Posterior vena cava (tissue), 2 donors: ENCODE data around the gene MCRIP2. TPM values are rescaled to one million over a fixed set of nuclear protein-coding genes. Genes with fewer than 3 reads are reported as not detected.

Source experiments
- DNase-seq: peaks from one replicate; pipeline ENCODE4 v3.0.0-alpha.2; 2020; ENCODE audit warnings: low spot score
- intact Hi-C, 2 donors: fragments of 100-400 bp; cut with DNase I; formaldehyde crosslinking; loops; one replicate each; pipeline versions ENCODE4 v1.14.1 to v1.14.2; 2022 to 2023
- total RNA-seq, 2 donors: library from RNA; stranded (reverse); fragmentation: NEBNext Ultra II Directional; extraction: Animal tissue kit (Norgen Biotek cat#: 25700); gene quantifications; one replicate each; pipeline ENCODE4 v1.2.1, GENCODE V29; 2021
- donor health status: DM: yes; HTN: yes; CAD: no.
- donor health status: DM: yes; HTN: yes; CAD: no.

Gene MCRIP2
- total RNA-seq, 2 donors from 2014 or later, result 19.0 to 21.5 TPM

GRCh38 chr16:642189-643049, 791 bp downstream of the MCRIP2 start:
- DNase-seq, result no peak
- intact Hi-C loops, result no loop called here

DNA sequence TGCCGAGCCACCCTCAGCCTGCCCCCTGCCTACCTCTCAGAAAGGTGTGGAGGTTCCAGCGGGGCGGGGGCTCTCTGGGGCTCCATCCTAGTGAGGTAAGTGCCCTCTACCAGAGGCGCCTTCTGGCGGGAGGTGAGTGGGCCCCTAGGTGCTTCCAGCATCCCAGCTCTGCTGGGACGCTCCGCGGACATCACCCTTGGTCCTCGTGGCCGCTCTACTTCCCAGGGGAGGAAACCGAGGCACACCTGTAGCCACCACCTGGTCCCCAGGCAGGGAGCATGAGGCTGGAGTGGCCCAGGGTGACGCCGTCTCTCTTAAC, 1.4 kb downstream of the MCRIP2 start:
- no peak for DNase-seq
- intact Hi-C loops, result no loop called here

DNA sequence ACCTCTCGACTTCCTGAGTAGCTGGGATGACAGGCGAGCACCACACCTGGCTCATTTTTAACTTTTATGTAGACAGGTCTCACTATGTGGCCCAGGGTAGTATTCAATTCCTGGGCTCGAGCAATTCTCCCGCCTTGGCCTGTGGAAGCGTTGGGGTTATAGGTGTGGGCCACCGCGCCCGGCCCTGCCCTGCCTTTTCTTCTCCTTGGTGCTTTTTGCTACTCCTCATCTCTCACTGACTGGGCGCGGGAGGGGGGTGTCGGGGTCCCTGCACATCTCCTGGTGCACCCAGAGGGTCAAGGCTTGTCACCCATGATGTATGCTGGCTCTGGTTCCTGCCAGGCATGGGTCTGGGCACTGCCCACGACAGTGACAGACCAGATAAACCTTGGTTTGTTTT, 2.9 kb downstream of the MCRIP2 start:
- intact Hi-C loops, result no loop called here
- DNase-seq, result no peak

DNA sequence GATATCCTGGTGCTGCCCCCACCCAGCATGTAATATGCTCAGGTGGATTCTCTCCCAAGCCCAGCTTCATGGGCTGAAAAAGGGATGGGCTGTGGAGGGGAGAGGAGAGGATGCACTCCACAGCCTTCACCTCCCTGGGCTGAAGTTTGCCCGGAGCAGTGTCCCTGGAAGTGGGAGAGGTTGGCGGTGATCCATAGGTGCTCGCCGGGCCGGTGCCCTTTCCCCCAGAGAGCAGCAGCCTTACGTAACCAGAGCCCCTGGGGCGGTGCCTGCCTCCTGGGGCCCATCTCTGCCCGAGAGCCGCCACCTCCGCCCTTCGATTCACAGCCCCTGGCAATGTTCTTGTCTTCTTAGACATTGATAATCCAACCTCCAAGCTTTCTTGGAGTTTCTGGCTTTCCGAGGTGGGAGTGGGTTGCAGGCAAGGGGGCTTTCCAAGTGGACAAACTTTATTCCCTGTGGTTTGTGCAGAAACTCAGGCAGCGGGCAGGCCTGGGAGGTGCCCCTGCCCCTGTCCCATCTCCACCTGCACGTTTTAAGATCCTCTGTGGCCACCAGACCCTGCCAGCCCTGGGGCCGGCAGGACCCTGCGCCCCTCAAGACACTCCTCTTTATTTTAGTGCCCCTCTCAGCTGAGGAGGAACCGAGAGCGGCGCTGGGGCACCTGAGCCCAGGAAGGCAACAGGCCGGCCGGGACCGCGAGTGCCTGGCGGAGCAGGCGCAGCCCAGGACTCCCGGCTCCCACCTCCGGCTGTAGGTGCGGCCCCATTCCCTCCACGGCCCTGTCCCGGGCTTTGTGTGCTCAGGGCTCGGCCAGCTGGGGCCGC, 4.4 kb downstream of the MCRIP2 start:
- intact Hi-C loops, result loop anchor here (5.0 kb wide), 2 partner anchors 59 to 259 kb away; no protein-coding TSS in a partner anchor
- DNase-seq, result no peak

GRCh38 chr16:646679-647172, 5.1 kb downstream of the MCRIP2 start:
- DNase-seq, result no peak
- intact Hi-C loops, result loop anchor here (5.0 kb wide), 2 partner anchors 59 to 259 kb away; no protein-coding TSS in a partner anchor

- intact Hi-C loops, result loop anchor here (5.0 kb wide), 2 partner anchors 60 to 260 kb away; no protein-coding TSS in a partner anchor
- DNase-seq, result no peak
Measured at GRCh38 chr16:647173-647902, 5.7 kb downstream of the MCRIP2 start.

DNA sequence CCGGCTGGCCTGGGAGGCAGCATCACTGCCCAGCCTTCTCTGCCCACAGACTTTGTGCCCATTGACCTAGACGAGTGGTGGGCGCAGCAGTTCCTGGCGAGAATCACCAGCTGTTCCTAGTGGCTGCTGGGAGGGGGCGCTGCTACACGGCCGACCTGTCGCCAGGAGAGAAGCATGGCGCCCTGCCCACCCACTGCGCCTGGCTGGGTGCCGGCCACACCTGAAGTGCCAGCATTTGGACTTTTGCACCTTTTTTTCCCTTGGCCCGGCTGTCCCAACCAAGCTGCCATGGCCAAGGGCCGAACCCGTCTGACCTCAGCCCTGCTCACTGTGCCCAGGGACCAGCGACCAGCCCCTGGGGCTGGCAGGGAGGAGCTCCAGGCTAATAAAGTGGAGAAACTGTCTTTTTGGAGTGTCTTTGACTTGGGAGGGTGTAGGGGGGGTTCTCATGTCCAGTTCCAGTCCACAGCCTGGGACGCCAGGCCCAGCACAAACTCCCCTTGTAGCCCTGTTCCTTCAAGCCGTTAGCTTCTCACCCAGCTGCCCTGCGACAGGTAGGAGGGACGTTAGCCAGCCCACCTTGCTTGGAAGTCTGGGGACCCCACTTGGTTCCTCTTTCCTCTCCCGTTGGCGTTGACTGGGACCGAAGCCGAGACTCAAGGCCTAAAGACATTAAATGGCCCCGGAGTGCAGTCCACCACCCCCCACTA, 6.6 kb downstream of the MCRIP2 start:
- intact Hi-C loops, result loop anchor here (5.0 kb wide), 2 partner anchors 61 to 261 kb away; no protein-coding TSS in a partner anchor
- DNase-seq, result no peak

- intact Hi-C loops, result loop anchor here (5.0 kb wide), 2 partner anchors 62 to 262 kb away; no protein-coding TSS in a partner anchor
Measured at GRCh38 chr16:648781-649589, 7.4 kb downstream of the MCRIP2 start, which contains the start of gene WDR90. WDR90 (plus strand) TSS chr16:649365; CDS start chr16:649417, 52 bp downstream.

DNA sequence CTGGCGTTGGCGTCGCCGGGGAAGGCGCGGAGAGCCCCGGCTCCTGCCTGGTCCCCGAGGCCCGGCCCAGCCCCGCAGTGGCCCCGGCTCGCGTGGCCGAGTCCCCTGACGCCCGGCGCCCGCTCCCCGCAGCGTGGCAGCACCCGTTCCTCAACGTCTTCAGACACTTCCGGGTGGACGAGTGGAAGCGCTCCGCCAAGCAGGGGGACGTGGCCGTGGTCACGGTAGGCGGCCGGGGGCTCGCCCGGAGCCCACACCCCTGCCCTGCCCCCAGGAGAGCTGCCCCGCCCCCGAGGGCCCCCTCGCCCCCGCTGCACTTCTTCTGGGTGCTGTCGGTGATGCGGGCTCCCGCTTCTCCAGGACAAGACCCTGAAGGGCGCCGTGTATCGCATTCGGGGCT, 8.0 kb downstream of the MCRIP2 start:
- intact Hi-C loops, result loop anchor here (5.0 kb wide), 2 partner anchors 62 to 262 kb away; no protein-coding TSS in a partner anchor
- DNase-seq, result no peak

More at GRCh38 chr16:648781-649589, 7.4 kb downstream of the MCRIP2 start, which contains the start of gene WDR90:
- peak; percentile 98 for DNase-seq

- no peak for DNase-seq
- intact Hi-C loops, result loop anchor here in 1 of 2 donors (2.0 kb wide), 1 partner anchor 61 kb away; the partner anchor contains the start of gene RAB40C
Measured at GRCh38 chr16:651844-652243, 10.2 kb downstream of the MCRIP2 start.

DNA sequence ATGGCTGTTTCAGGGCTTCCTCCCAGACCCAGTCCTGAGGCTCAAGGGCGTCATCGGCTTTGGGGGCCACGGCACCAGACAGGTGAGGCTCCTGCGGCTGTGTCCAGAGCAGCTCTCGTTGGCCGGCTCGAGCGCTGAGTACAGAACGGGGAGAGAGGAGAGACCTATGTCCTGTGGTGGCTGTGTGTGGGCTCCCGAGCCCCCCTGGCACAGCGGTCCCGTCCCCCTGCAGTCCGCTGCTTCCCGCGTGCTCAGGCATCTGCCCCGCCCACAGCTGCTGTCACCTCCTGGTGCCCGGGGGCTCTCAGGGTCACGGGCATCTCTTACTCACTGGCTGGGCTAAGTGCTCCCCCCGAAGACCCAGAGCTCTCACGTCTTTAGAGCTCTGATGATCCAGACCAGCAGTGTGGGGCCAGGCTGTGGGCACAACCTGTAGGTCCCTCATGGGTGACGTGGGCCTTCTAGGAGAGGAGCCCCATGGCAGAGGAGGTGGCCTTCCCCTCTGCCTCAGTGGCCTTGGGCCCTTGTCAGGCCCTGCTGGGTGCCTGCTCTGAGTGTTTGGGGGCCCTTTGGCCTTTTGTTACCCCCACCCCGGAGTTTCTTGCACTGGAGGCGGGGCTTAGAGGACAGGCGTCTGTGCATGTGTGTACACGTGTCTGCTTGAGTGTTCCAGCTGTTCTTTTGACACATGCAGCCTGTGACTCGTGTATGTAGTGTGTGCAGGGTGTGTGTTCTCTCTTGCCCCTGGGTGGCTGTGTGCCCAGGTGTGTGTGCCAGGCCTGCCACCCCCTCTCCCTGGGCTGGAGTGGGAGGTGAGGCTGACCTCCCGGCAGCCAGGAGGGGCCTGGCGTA, 11.1 kb downstream of the MCRIP2 start:
- intact Hi-C loops, result loop anchor here in 1 of 2 donors (2.0 kb wide), 1 partner anchor 62 kb away; the partner anchor contains the start of gene RAB40C

GRCh38 chr16:654034-654433, 12.4 kb downstream of the MCRIP2 start:
- intact Hi-C loops, result no loop called here

More for the DNA sequence above, 11.1 kb downstream of the MCRIP2 start:
- DNase-seq, result no peak

DNA sequence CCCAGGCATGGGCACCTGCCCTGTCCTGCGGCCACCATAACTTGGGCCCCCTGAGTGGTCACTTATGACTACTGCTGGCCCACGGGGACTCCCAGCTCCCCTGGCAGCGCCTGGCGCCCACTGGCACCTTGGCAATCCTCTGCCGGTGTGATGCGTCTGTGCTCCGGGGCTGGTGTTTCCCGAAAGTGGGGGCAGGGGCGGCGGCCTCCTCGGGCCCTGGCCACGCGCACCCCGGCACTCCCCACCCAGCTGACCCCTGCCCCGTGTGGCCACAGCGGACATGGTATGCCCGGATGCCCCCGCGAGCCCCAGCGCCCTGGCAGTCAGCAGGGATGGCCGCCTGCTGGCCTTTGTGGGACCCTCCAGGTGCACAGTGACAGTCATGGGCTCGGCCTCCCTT, 15.9 kb downstream of the MCRIP2 start:
- DNase-seq, result no peak
- intact Hi-C loops, result no loop called here

More at GRCh38 chr16:654034-654433, 12.4 kb downstream of the MCRIP2 start:
- no peak for DNase-seq

DNA sequence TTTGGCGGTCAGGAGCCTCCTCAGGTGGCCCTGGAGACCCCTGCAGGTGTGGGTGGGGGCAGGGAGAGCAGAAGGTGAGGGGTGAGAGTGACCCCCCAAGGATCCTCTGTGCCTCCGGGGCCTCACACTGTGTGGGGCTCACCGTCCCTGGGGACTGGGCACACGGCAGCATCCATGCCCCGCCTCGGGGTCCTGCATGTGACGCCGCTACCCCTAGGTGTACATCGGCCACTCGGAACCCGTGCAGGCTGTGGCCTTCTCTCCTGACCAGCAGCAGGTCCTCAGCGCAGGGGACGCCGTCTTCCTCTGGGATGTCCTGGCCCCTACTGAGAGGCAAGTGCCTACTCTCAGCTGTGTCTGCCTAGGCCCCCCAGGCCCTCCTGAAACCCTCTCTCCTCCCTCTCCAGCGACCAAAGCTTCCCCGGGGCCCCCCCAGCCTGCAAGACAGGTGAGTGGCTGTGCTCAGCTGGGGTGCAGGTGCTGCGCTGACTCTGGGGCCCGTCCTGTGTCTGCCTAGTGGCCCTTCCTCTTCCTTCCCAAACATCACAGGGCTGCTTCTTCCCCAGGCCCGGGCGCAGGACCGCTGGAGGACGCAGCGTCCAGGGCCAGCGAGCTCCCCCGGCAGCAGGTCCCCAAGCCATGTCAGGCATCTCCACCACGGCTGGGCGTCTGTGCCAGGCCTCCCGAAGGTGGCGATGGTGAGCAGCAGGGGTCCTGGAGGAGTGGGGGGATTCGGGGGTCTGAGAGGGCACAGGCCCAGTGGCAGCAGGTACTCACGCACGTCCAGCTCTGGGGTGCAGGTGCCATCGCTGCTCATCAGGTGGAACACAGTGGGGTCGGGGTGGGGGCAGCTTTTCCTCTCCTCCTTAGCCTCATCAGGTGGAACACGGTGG, 17.3 kb downstream of the MCRIP2 start:
- DNase-seq, result no peak
- intact Hi-C loops, result no loop called here

DNA sequence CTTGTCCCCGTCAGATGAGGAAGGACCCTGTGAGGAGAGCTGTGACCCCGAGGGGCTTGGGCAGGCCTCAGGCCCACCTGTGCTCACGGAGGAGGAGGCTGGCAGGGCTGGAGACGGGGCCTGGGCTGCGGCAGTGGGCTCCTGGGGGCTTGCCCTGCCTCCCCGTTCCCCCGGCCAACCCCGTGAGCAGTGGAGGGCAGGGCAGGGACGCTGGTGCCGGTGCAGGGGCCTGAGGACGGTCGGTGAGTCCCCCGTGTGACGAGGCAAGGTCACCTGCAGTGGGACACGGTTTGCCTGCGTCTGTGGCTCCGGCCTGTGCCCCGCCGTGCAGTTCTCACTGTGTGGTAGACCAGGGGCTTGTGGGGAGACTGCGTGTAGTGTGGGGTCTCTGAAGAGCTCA, 18.0 kb downstream of the MCRIP2 start:
- DNase-seq, result no peak
- intact Hi-C loops, result loop anchor here in 1 of 2 donors (5.0 kb wide), 1 partner anchor 82 kb away; no protein-coding TSS in a partner anchor
